ENCODE results near the gene USP3.

The USP3 gene

GRCh38 chr15:63602595-63602994, 98.2 kb downstream of the USP3 start:
- no peaks in the 10 kb centered on the region; the same call in 1 of the 2 replicates for H3K4me1 ChIP-seq
- H3K36me3 ChIP-seq: no peaks in the 10 kb centered on the region
- no peaks in the 10 kb centered on the region for H3K27me3 ChIP-seq
- H3K9me3 ChIP-seq: no peaks in the 10 kb centered on the region
- no peak for TF ChIP-seq CTCF (IDR thresholded peaks at IDR 0.05; ENCODE audit: low read depth, low read length)
- DNase-seq: no peak
- no peak overlapping the region for H3K4me3 ChIP-seq (ENCODE audit: low read depth, low read length)

- no peak for DNase-seq
- H3K9me3 ChIP-seq: no peaks in the 10 kb centered on the region
- H3K27me3 ChIP-seq: no peaks in the 10 kb centered on the region
- no peaks in the 10 kb centered on the region; the same call in 1 of the 2 replicates for H3K36me3 ChIP-seq
- H3K4me3 ChIP-seq (ENCODE audit: low read depth, low read length): no peak overlapping the region
- no peak for TF ChIP-seq CTCF (IDR thresholded peaks at IDR 0.05; ENCODE audit: low read depth, low read length)
- H3K4me1 ChIP-seq: no peaks in the 10 kb centered on the region
Measured at GRCh38 chr15:63603516-63603915, 99.1 kb downstream of the USP3 start.

GRCh38 chr15:63604281-63604680, 99.9 kb downstream of the USP3 start:
- DNase-seq: no peak
- H3K4me1 ChIP-seq: no peaks in the 10 kb centered on the region
- no peaks in the 10 kb centered on the region for H3K9me3 ChIP-seq
- H3K4me3 ChIP-seq (ENCODE audit: low read depth, low read length): no peak overlapping the region
- H3K27me3 ChIP-seq: no peaks in the 10 kb centered on the region
- no peak for TF ChIP-seq CTCF (IDR thresholded peaks at IDR 0.05; ENCODE audit: low read depth, low read length)
- no peaks in the 10 kb centered on the region; the same call in 1 of the 2 replicates for H3K36me3 ChIP-seq

GRCh38 chr15:63605036-63605435, 100.6 kb downstream of the USP3 start:
- H3K4me1 ChIP-seq: no peaks in the 10 kb centered on the region
- no peak overlapping the region for H3K4me3 ChIP-seq (ENCODE audit: low read depth, low read length)
- no peaks in the 10 kb centered on the region for H3K27me3 ChIP-seq
- TF ChIP-seq CTCF (IDR thresholded peaks at IDR 0.05; ENCODE audit: low read depth, low read length): no peak
- DNase-seq: no peak
- no peaks in the 10 kb centered on the region; the same call in 1 of the 2 replicates for H3K36me3 ChIP-seq
- H3K9me3 ChIP-seq: no peaks in the 10 kb centered on the region

GRCh38 chr15:63605816-63606215, 101.4 kb downstream of the USP3 start:
- H3K36me3 ChIP-seq: no peaks in the 10 kb centered on the region; the same call in 1 of the 2 replicates
- no peak for TF ChIP-seq CTCF (IDR thresholded peaks at IDR 0.05; ENCODE audit: low read depth, low read length)
- H3K4me3 ChIP-seq (ENCODE audit: low read depth, low read length): no peak overlapping the region
- no peaks in the 10 kb centered on the region for H3K27me3 ChIP-seq
- no peak for DNase-seq
- no peaks in the 10 kb centered on the region for H3K9me3 ChIP-seq
- no peaks in the 10 kb centered on the region for H3K4me1 ChIP-seq

- no peaks in the 10 kb centered on the region for H3K4me1 ChIP-seq
- no peak for TF ChIP-seq CTCF (IDR thresholded peaks at IDR 0.05; ENCODE audit: low read depth, low read length)
- no peaks in the 10 kb centered on the region for H3K27me3 ChIP-seq
- no peak for DNase-seq
- no peak overlapping the region for H3K4me3 ChIP-seq (ENCODE audit: low read depth, low read length)
- no peaks in the 10 kb centered on the region; the same call in 1 of the 2 replicates for H3K36me3 ChIP-seq
- no peaks in the 10 kb centered on the region for H3K9me3 ChIP-seq
Measured at GRCh38 chr15:63606308-63606707, 101.9 kb downstream of the USP3 start.

Data from BE2C (cell line).